ENCODE results near the gene PLAAT2.

- TF ChIP-seq, protein P1, sequence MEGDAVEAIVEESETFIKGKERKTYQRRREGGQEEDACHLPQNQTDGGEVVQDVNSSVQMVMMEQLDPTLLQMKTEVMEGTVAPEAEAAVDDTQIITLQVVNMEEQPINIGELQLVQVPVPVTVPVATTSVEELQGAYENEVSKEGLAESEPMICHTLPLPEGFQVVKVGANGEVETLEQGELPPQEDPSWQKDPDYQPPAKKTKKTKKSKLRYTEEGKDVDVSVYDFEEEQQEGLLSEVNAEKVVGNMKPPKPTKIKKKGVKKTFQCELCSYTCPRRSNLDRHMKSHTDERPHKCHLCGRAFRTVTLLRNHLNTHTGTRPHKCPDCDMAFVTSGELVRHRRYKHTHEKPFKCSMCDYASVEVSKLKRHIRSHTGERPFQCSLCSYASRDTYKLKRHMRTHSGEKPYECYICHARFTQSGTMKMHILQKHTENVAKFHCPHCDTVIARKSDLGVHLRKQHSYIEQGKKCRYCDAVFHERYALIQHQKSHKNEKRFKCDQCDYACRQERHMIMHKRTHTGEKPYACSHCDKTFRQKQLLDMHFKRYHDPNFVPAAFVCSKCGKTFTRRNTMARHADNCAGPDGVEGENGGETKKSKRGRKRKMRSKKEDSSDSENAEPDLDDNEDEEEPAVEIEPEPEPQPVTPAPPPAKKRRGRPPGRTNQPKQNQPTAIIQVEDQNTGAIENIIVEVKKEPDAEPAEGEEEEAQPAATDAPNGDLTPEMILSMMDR (IDR thresholded peaks at IDR 0.05) = no peak
- no peak for TF ChIP-seq EP300 (IDR thresholded peaks at IDR 0.05)
Observed at GRCh38 chr11:63508009-63508408, 55.2 kb downstream of the PLAAT2 start.

Data from ovary (tissue), 3 donors.